SK-N-SH (cell line): ENCODE measurements around the gene NAMPT. TPM values are rescaled to one million over a fixed set of nuclear protein-coding genes. Genes with fewer than 3 reads are reported as not detected.

ENCODE experiments used
- CTCF ChIA-PET: fragments of 300-600, 350-600 bp; formaldehyde crosslinking; extraction: SDS; loops from one replicate; lab custom pipeline; 2021; lab: Yijun Ruan, JAX
- POLR2A ChIA-PET: fragments of 350-600 bp; sonication (Branson Sonifier 250); formaldehyde crosslinking; extraction: SDS; loops from one replicate; lab custom pipeline; 2020; ENCODE audit warnings: antibody characterized with exemption, inconsistent platforms; lab: Yijun Ruan, JAX
- DNase-seq: peaks from one replicate; pipeline ENCODE4 v3.0.0; 2012
- H2AFZ ChIP-seq: fragments of 200-600 bp; sonication (generic); 2 replicates; pipeline ENCODE4 v1.8.1; 2016; ENCODE audit warnings: antibody characterized with exemption, mild to moderate bottlenecking, low read depth
- H3F3A ChIP-seq: fragments of 200-600 bp; sonication (generic); replicated peaks from 2 replicates; pipeline ENCODE3; 2016; ENCODE audit warnings: antibody characterized with exemption, mild to moderate bottlenecking; ENCODE audit not compliant: insufficient read depth
- H3K27ac ChIP-seq, 2 experiments: fragments of 200-500 bp in 1 of 2; fragments of 200-600 bp in 1 of 2; sonication (Bioruptor generic) in 1 of 2; sonication (generic), shearing (Covaris generic) in 1 of 2; 2 replicates each; pipeline versions ENCODE4 v1.5.1 to v1.6.1; 2014 to 2016; ENCODE audit warnings: low read depth in 2 of 2, inconsistent platforms in 1 of 2, low read length in 1 of 2, mild to moderate bottlenecking in 1 of 2, mixed read lengths in 1 of 2
- H3K27me3 ChIP-seq: fragments of 200-600 bp; sonication (generic), shearing (Covaris generic); 2 replicates; pipeline ENCODE4 v1.6.1; 2016; ENCODE audit warnings: mixed run types; ENCODE audit not compliant: insufficient read depth
- H3K36me3 ChIP-seq, 2 experiments: fragments of 200-500 bp in 1 of 2; fragments of 200-600 bp in 1 of 2; sonication (Bioruptor generic) in 1 of 2; sonication (generic) in 1 of 2; replicated peaks in 1 of 2; 2 replicates each; pipeline versions ENCODE3 to v1.5.1; 2014 to 2016; ENCODE audit warnings: low read length in 1 of 2, mild to moderate bottlenecking in 1 of 2; ENCODE audit not compliant: insufficient read depth in 2 of 2, control insufficient read depth in 1 of 2
- H3K4me1 ChIP-seq, 2 experiments: fragments of 200-500 bp in 1 of 2; fragments of 200-600 bp in 1 of 2; sonication (Bioruptor generic) in 1 of 2; sonication (generic), shearing (Covaris generic) in 1 of 2; 2 replicates each; pipeline versions ENCODE4 v1.5.1 to v1.6.1; 2014 to 2016; ENCODE audit warnings: low read depth in 1 of 2, low read length in 1 of 2, mixed run types in 1 of 2; ENCODE audit not compliant: insufficient read depth in 2 of 2, control insufficient read depth in 1 of 2
- H3K4me2 ChIP-seq: fragments of 200-600 bp; sonication (generic), shearing (Covaris generic); 2 replicates; pipeline ENCODE4 v1.6.1; 2017; ENCODE audit warnings: mixed run types
- H3K4me3 ChIP-seq, 2 experiments: fragments of 200-500 bp in 1 of 2; fragments of 200-600 bp in 1 of 2; sonication (Bioruptor generic) in 1 of 2; sonication (generic), shearing (Covaris generic) in 1 of 2; 2 replicates each; pipeline versions ENCODE4 v1.5.1 to v1.8.1; 2014 to 2016; ENCODE audit warnings: low read depth in 2 of 2, inconsistent platforms in 1 of 2, low read length in 1 of 2, mild to moderate bottlenecking in 1 of 2, mixed read lengths in 1 of 2, moderate library complexity in 1 of 2
- H3K79me2 ChIP-seq: fragments of 200-600 bp; sonication (generic); 2 replicates; pipeline ENCODE4 v1.8.1; 2017; ENCODE audit warnings: mild to moderate bottlenecking; ENCODE audit not compliant: insufficient read depth
- H3K9ac ChIP-seq: fragments of 200-600 bp; sonication (generic); 2 replicates; pipeline ENCODE4 v1.6.1; 2017; ENCODE audit warnings: mixed run types
- H3K9me2 ChIP-seq: fragments of 200-600 bp; sonication (generic); 2 replicates; pipeline ENCODE4 v1.6.1; 2017; ENCODE audit warnings: mixed run types
- H3K9me3 ChIP-seq: fragments of 200-600 bp; sonication (generic); 2 replicates; pipeline ENCODE4 v1.6.1; 2017; ENCODE audit warnings: mixed run types, mild to moderate bottlenecking, moderate library complexity
- H4K20me1 ChIP-seq: fragments of 200-600 bp; sonication (generic); 2 replicates; pipeline ENCODE4 v1.6.1; 2017; ENCODE audit warnings: mild to moderate bottlenecking, mixed run types; ENCODE audit not compliant: insufficient read depth
- CTCF ChIP-seq: fragments of 200-600 bp; sonication (generic); IDR thresholded peaks from 2 replicates; pipeline ENCODE4 v1.6.1; 2017; ENCODE audit warnings: antibody characterized with exemption, mild to moderate bottlenecking, moderate library complexity
- ELF1 ChIP-seq: IDR thresholded peaks from 2 replicates; pipeline ENCODE4 v1.4.0; 2012
- EP300 ChIP-seq, 2 experiments: IDR thresholded peaks; 2 replicates each; pipeline versions ENCODE4 v1.4.0 to v1.6.1; 2012; ENCODE audit warnings: borderline replicate concordance in 1 of 2, low read depth in 1 of 2, low read length in 1 of 2
- FOSL2 ChIP-seq: IDR thresholded peaks from 2 replicates; pipeline ENCODE4 v1.4.0; 2012; ENCODE audit warnings: low read depth, mild to moderate bottlenecking, moderate library complexity, borderline replicate concordance
- FOXJ3 ChIP-seq: sonication (generic); formaldehyde crosslinking; IDR thresholded peaks from 2 replicates; pipeline ENCODE4 v1.5.1; 2020; ENCODE audit warnings: mild to moderate bottlenecking, missing genetic modification reagents
- FOXM1 ChIP-seq: IDR thresholded peaks from 2 replicates; pipeline ENCODE4 v1.4.0; 2012; ENCODE audit warnings: low read depth, mild to moderate bottlenecking
- MEF2A ChIP-seq: IDR thresholded peaks from 2 replicates; pipeline ENCODE4 v1.4.0; 2012; ENCODE audit warnings: low read depth, borderline replicate concordance
- MXI1 ChIP-seq: IDR thresholded peaks from 2 replicates; pipeline ENCODE4 v1.6.1; 2012; ENCODE audit warnings: mild to moderate bottlenecking, low read depth, low read length, improper control_type of control experiment
- NFIC ChIP-seq: IDR thresholded peaks from 2 replicates; pipeline ENCODE4 v1.4.0; 2012; ENCODE audit warnings: borderline replicate concordance
- NRF1 ChIP-seq: IDR thresholded peaks from 2 replicates; pipeline ENCODE4 v1.6.1; 2012; ENCODE audit warnings: low read depth, mild to moderate bottlenecking, low read length
- RAD21 ChIP-seq: IDR thresholded peaks from 2 replicates; pipeline ENCODE4 v1.6.1; 2012; ENCODE audit warnings: mild to moderate bottlenecking, low read length
- RFX5 ChIP-seq: IDR thresholded peaks from 2 replicates; pipeline ENCODE4 v1.6.1; 2012; ENCODE audit warnings: mild to moderate bottlenecking, improper control_type of control experiment, low read length
- SMC3 ChIP-seq: IDR thresholded peaks from 2 replicates; pipeline ENCODE4 v1.6.1; 2012; ENCODE audit warnings: low read depth, low read length, improper control_type of control experiment
- TAF1 ChIP-seq: IDR thresholded peaks from 2 replicates; pipeline ENCODE4 v1.6.1; 2012; ENCODE audit warnings: low read depth, mild to moderate bottlenecking, low read length, moderate library complexity, borderline replicate concordance
- TCF12 ChIP-seq: IDR thresholded peaks from 2 replicates; pipeline ENCODE4 v1.4.0; 2012
- USF1 ChIP-seq: IDR thresholded peaks from 2 replicates; pipeline ENCODE4 v1.4.0; 2012; ENCODE audit warnings: low read depth, borderline replicate concordance
- YY1 ChIP-seq: IDR thresholded peaks from 2 replicates; pipeline ENCODE4 v1.4.0; 2012; ENCODE audit warnings: low read depth, mild to moderate bottlenecking
- WGBS: methylation state at CpG from one replicate; pipeline ENCODE4 v1.1.6; 2017; ENCODE audit warnings: low lambda C conversion rate; 5-methylcytosine and 5-hydroxymethylcytosine counted together
- polyA plus RNA-seq, 3 experiments: library from polyadenylated mRNA; depleted of rRNA; stranded (reverse); fragments of >200 nt; gene quantifications; 2 replicates each; pipeline ENCODE4 v1.2.3, GENCODE V29; 2012
- TF ChIP-seq, protein P1 (sequence below): IDR thresholded peaks from 2 replicates; pipeline ENCODE4 v1.4.0; 2012; ENCODE audit warnings: low read depth, borderline replicate concordance
- TF ChIP-seq, protein P2 (sequence below): IDR thresholded peaks from 2 replicates; pipeline ENCODE4; 2012

NAMPT gene
- polyA plus RNA-seq, 1 of the 3 experiments (the other 2 are of a cell fraction): 20.1 TPM

DNA sequence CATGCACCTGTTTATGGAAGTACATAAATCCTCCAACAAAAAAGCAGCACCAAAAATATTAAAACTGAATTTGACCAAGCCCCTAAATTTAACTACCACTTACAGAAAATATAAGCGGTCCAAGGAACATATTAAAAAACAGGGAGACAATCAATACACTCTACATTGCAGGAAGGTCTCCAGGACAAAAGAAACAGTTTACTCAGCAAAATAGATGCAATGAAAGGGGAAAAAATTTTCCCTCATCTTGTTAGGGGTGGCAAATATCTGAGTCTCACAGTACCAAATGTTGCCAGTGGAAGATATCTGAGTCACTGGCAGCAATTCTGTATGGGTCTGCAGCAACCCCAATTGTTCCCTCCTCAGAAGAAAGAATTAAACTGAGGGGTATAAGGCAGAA is 50.4 kb downstream of the NAMPT start:
- no peak for DNase-seq
- no peak overlapping the region for H3K4me3 ChIP-seq
- no peaks in the 10 kb centered on the region for H3K9me2 ChIP-seq
- no peak overlapping the region for H3K4me2 ChIP-seq
- CTCF ChIA-PET: no interaction called here
- 0 out of 2 replicates have a peak overlapping the region, but pooled peaks have one; percentile 3 for H2AFZ ChIP-seq
- H4K20me1 ChIP-seq: no peaks in the 10 kb centered on the region
- 97% methylated on average over 1 of the region's 1 CpG for WGBS
- H3K36me3 ChIP-seq: no peaks in the 10 kb centered on the region
- H3K9me3 ChIP-seq: no peaks in the 10 kb centered on the region
- H3K4me1 ChIP-seq: peaks cover 0 to 5% of the 10 kb centered on the region in 2 experiments; a peak in 1 of 4 replicates
- H3K27me3 ChIP-seq: no peaks in the 10 kb centered on the region
- POLR2A ChIA-PET: no interaction called here
- H3K79me2 ChIP-seq: no peaks in the 10 kb centered on the region
- no peaks in the 10 kb centered on the region for H3F3A ChIP-seq
- TF ChIP-seq MEF2A (no peak), FOXJ3 (no peak), FOXM1 (no peak), TAF1 (no peak), NRF1 (no peak), SMC3 (no peak), YY1 (no peak), NFIC (no peak), RFX5 (no peak), ELF1 (no peak), USF1 (no peak), MXI1 (no peak), TCF12 (no peak), CTCF (no peak), FOSL2 (no peak), RAD21 (no peak), EP300 (IDR thresholded peaks at IDR 0.05; ENCODE audit: borderline replicate concordance in 1 of 2, low read depth in 1 of 2, low read length in 1 of 2) (no peak)
- TF ChIP-seq, protein P1, sequence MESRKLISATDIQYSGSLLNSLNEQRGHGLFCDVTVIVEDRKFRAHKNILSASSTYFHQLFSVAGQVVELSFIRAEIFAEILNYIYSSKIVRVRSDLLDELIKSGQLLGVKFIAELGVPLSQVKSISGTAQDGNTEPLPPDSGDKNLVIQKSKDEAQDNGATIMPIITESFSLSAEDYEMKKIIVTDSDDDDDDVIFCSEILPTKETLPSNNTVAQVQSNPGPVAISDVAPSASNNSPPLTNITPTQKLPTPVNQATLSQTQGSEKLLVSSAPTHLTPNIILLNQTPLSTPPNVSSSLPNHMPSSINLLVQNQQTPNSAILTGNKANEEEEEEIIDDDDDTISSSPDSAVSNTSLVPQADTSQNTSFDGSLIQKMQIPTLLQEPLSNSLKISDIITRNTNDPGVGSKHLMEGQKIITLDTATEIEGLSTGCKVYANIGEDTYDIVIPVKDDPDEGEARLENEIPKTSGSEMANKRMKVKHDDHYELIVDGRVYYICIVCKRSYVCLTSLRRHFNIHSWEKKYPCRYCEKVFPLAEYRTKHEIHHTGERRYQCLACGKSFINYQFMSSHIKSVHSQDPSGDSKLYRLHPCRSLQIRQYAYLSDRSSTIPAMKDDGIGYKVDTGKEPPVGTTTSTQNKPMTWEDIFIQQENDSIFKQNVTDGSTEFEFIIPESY: no peak
- TF ChIP-seq, protein P2, sequence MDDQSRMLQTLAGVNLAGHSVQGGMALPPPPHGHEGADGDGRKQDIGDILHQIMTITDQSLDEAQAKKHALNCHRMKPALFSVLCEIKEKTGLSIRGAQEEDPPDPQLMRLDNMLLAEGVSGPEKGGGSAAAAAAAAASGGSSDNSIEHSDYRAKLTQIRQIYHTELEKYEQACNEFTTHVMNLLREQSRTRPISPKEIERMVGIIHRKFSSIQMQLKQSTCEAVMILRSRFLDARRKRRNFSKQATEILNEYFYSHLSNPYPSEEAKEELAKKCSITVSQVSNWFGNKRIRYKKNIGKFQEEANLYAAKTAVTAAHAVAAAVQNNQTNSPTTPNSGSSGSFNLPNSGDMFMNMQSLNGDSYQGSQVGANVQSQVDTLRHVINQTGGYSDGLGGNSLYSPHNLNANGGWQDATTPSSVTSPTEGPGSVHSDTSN: no peak
- TF ChIP-seq, all 33 proteins: peak for 0
- no peak overlapping the region for H3K27ac ChIP-seq
- no peak overlapping the region for H3K9ac ChIP-seq
